DOHH2 (cell line): Measurements from ENCODE around the gene PIKFYVE.

Experiments used
- EZH2phosphoT487 ChIP-seq: fragments of 200-600 bp; sonication (generic); IDR thresholded peaks from 2 replicates; pipeline ENCODE4 v1.6.1; 2017; ENCODE audit warnings: borderline replicate concordance, mild to moderate bottlenecking, antibody characterized with exemption, low read length, moderate library complexity, mixed read lengths
- TF ChIP-seq, protein P1 (sequence below): fragments of 200-600 bp; sonication (generic); IDR thresholded peaks from one replicate; pipeline ENCODE4 v1.5.1; 2014; ENCODE audit warnings: antibody characterized with exemption, mild to moderate bottlenecking, low read depth, low read length; ENCODE audit not compliant: poor library complexity, severe bottlenecking

DNA sequence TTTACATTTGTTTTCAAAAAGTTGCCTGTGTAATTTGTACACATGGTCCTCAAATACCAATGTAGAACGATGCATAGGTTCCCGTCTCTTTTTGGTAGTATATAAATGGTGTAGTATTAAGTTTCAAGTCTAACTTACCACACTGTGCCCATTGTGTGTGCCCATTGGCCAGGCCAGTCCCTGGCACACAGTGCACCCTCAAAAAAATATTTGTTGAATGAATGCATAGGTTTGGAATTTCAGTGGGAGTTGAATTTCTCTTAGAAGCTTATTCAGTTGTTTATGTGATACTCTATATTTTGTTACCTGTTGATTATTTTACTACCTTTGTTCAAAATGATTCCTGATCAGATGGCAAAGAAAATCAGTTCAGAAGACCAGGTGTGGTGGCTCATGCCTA, 41.3 kb upstream of the PIKFYVE start:
- TF ChIP-seq, protein P1, sequence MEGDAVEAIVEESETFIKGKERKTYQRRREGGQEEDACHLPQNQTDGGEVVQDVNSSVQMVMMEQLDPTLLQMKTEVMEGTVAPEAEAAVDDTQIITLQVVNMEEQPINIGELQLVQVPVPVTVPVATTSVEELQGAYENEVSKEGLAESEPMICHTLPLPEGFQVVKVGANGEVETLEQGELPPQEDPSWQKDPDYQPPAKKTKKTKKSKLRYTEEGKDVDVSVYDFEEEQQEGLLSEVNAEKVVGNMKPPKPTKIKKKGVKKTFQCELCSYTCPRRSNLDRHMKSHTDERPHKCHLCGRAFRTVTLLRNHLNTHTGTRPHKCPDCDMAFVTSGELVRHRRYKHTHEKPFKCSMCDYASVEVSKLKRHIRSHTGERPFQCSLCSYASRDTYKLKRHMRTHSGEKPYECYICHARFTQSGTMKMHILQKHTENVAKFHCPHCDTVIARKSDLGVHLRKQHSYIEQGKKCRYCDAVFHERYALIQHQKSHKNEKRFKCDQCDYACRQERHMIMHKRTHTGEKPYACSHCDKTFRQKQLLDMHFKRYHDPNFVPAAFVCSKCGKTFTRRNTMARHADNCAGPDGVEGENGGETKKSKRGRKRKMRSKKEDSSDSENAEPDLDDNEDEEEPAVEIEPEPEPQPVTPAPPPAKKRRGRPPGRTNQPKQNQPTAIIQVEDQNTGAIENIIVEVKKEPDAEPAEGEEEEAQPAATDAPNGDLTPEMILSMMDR: no peak
- no peak for TF ChIP-seq EZH2phosphoT487
